IMR-90 (cell line): ENCODE results near the gene CBX8. TPM values are rescaled to one million over a fixed set of nuclear protein-coding genes. Genes with fewer than 3 reads are reported as not detected.

ENCODE experiments used
- ATAC-seq: fragments of 200-7000 bp; cut with Tn5 transposase; 2 replicates; pipeline ENCODE4 v1.9.1; 2020; ENCODE audit warnings: low read depth, mild to moderate bottlenecking, moderate library complexity
- BruUV-seq: library from RNA; stranded (reverse); fragments of 400-500 nt; replicated peaks from 2 replicates; lab custom pipeline; 2021; lab: Mats Ljungman, UMichigan
- CTCF ChIA-PET: fragments of 300-600 bp; formaldehyde crosslinking; extraction: SDS; loops from one replicate; lab custom pipeline; 2021; ENCODE audit warnings: antibody characterized with exemption; lab: Yijun Ruan, JAX
- POLR2A ChIA-PET: fragments of 300-600 bp; sonication (Branson Sonifier 250); formaldehyde crosslinking; loops from one replicate; lab custom pipeline; 2022; ENCODE audit warnings: antibody characterized with exemption; ENCODE audit not compliant: unreplicated experiment; lab: Charles Lee
- DNase-seq: peaks from one replicate; pipeline ENCODE4 v3.0.0; 2013
- H2AFZ ChIP-seq: replicated peaks from 2 replicates; pipeline ENCODE3; 2013; ENCODE audit warnings: low read length, mild to moderate bottlenecking; ENCODE audit not compliant: poor library complexity
- H2AK5ac ChIP-seq: 2 replicates; pipeline ENCODE4 v1.6.1; 2013; ENCODE audit warnings: low read depth, low read length, inconsistent platforms
- H2AK9ac ChIP-seq: replicated peaks from 2 replicates; pipeline ENCODE3; 2013; ENCODE audit warnings: mild to moderate bottlenecking, low read depth, low read length, moderate library complexity; ENCODE audit not compliant: poor library complexity
- H2BK120ac ChIP-seq: 2 replicates; pipeline ENCODE4 v1.6.1; 2013; ENCODE audit warnings: low read depth, low read length, inconsistent platforms
- H2BK15ac ChIP-seq: 3 replicates; pipeline ENCODE4 v1.6.1; 2013; ENCODE audit warnings: low read depth, low read length, inconsistent platforms
- H2BK20ac ChIP-seq: 2 replicates; pipeline ENCODE4 v1.6.1; 2013; ENCODE audit warnings: low read depth, mild to moderate bottlenecking, inconsistent platforms, low read length, moderate library complexity
- H2BK5ac ChIP-seq: 2 replicates; pipeline ENCODE4 v1.6.1; 2013; ENCODE audit warnings: mild to moderate bottlenecking, low read depth, low read length, inconsistent platforms; ENCODE audit not compliant: poor library complexity, severe bottlenecking
- H3K14ac ChIP-seq: replicated peaks from 2 replicates; pipeline ENCODE4 v1.6.1; 2013; ENCODE audit warnings: low read depth, low read length, inconsistent platforms
- H3K18ac ChIP-seq: 2 replicates; pipeline ENCODE4 v1.6.1; 2013; ENCODE audit warnings: low read depth, low read length, control low read depth
- H3K23ac ChIP-seq: 2 replicates; pipeline ENCODE4 v1.6.1; 2013; ENCODE audit warnings: low read depth, low read length, inconsistent platforms
- H3K27ac ChIP-seq: 2 replicates; pipeline ENCODE4 v1.5.1; 2013; ENCODE audit warnings: mild to moderate bottlenecking, control low read depth, low read length; ENCODE audit not compliant: insufficient read depth
- H3K27me3 ChIP-seq: 2 replicates; pipeline ENCODE4 v1.6.1; 2013; ENCODE audit warnings: low read length; ENCODE audit not compliant: control insufficient read depth, insufficient read depth
- H3K36me3 ChIP-seq: 2 replicates; pipeline ENCODE4 v1.6.1; 2013; ENCODE audit warnings: low read length, mixed read lengths; ENCODE audit not compliant: control insufficient read depth, insufficient read depth
- H3K4ac ChIP-seq: 2 replicates; pipeline ENCODE4 v1.6.1; 2013; ENCODE audit warnings: low read depth, low read length, inconsistent platforms
- H3K4me1 ChIP-seq: 2 replicates; pipeline ENCODE4 v1.6.1; 2013; ENCODE audit warnings: low read length, mixed read lengths; ENCODE audit not compliant: control insufficient read depth, insufficient read depth
- H3K4me2 ChIP-seq: 2 replicates; pipeline ENCODE4 v1.6.1; 2013; ENCODE audit warnings: low read depth, mild to moderate bottlenecking, control low read depth, low read length, moderate library complexity
- H3K4me3 ChIP-seq: 2 replicates; pipeline ENCODE4 v1.5.1; 2013; ENCODE audit warnings: low read depth, mild to moderate bottlenecking, control low read depth, low read length, moderate library complexity; ENCODE audit not compliant: insufficient read depth
- H3K56ac ChIP-seq: 2 replicates; pipeline ENCODE4 v1.6.1; 2013; ENCODE audit warnings: low read length, inconsistent platforms; ENCODE audit not compliant: insufficient read depth; ENCODE audit errors: extremely low read depth
- H3K79me1 ChIP-seq, 2 experiments: 2 replicates each; pipeline ENCODE4 v1.6.1; 2013; ENCODE audit warnings: low read length in 2 of 2, inconsistent platforms in 1 of 2, low read depth in 1 of 2
- H3K9ac ChIP-seq: 2 replicates; pipeline ENCODE4 v1.6.1; 2013; ENCODE audit warnings: low read depth, low read length, control low read depth
- H3K9me1 ChIP-seq: 2 replicates; pipeline ENCODE4 v1.6.1; 2013; ENCODE audit warnings: low read length, inconsistent platforms; ENCODE audit not compliant: insufficient read depth
- H3K9me3 ChIP-seq: 2 replicates; pipeline ENCODE4 v1.6.1; 2013; ENCODE audit warnings: low read length; ENCODE audit not compliant: control insufficient read depth, insufficient read depth
- H4K20me1 ChIP-seq: 2 replicates; pipeline ENCODE4 v1.6.1; 2013; ENCODE audit warnings: low read length, inconsistent platforms; ENCODE audit not compliant: insufficient read depth
- H4K5ac ChIP-seq: 2 replicates; pipeline ENCODE4 v1.6.1; 2013; ENCODE audit warnings: mild to moderate bottlenecking, low read depth, low read length, control low read depth
- H4K8ac ChIP-seq, 2 experiments: 2 replicates each; pipeline ENCODE4 v1.6.1; 2013; ENCODE audit warnings: low read depth in 2 of 2, low read length in 2 of 2, control low read depth in 1 of 2, inconsistent platforms in 1 of 2
- H4K91ac ChIP-seq: 2 replicates; pipeline ENCODE4 v1.6.1; 2013; ENCODE audit warnings: low read depth, low read length, inconsistent platforms; ENCODE audit not compliant: insufficient read depth
- BHLHE40 ChIP-seq: fragments of 150-350 bp; IDR thresholded peaks from 2 replicates; pipeline ENCODE4 v1.6.1; 2016; ENCODE audit warnings: mild to moderate bottlenecking, low read depth, low read length
- CHD1 ChIP-seq: IDR thresholded peaks from 2 replicates; pipeline ENCODE4 v1.6.1; 2012; ENCODE audit warnings: low read depth, low read length, improper control_type of control experiment
- FOS ChIP-seq: fragments of 150-350 bp; IDR thresholded peaks from 2 replicates; pipeline ENCODE4 v1.6.1; 2016; ENCODE audit warnings: low read depth, low read length
- MAFK ChIP-seq: IDR thresholded peaks from 2 replicates; pipeline ENCODE4 v1.6.1; 2012; ENCODE audit warnings: low read depth, low read length, improper control_type of control experiment
- POLR2A ChIP-seq: IDR thresholded peaks from 2 replicates; pipeline ENCODE4 v1.6.1; 2012; ENCODE audit warnings: mild to moderate bottlenecking, low read depth, low read length
- RAD21 ChIP-seq: IDR thresholded peaks from 2 replicates; pipeline ENCODE4 v1.6.1; 2012; ENCODE audit warnings: low read length, improper control_type of control experiment
- RCOR1 ChIP-seq: IDR thresholded peaks from 2 replicates; pipeline ENCODE4 v1.6.1; 2012; ENCODE audit warnings: mild to moderate bottlenecking, low read length, improper control_type of control experiment; ENCODE audit not compliant: insufficient replicate concordance
- RFX5 ChIP-seq: IDR thresholded peaks from 2 replicates; pipeline ENCODE4 v1.8.0; 2012; ENCODE audit warnings: low read depth, mild to moderate bottlenecking, low read length, moderate library complexity
- SMC3 ChIP-seq: fragments of 150-350 bp; IDR thresholded peaks from 2 replicates; pipeline ENCODE4 v1.6.1; 2016; ENCODE audit warnings: low read depth, mild to moderate bottlenecking, antibody characterized with exemption, low read length, moderate library complexity
- WGBS, 2 experiments: methylation state at CpG; one replicate each; pipeline versions ENCODE4 v1.1.5 to v1.1.7; 2013; ENCODE audit warnings: missing lambda C conversion rate in 2 of 2; ENCODE audit not compliant: insufficient read length in 1 of 2; ENCODE audit errors: extremely low coverage in 2 of 2; 5-methylcytosine and 5-hydroxymethylcytosine counted together
- dilution Hi-C: fragments of 300-500 bp; cut with HindIII; formaldehyde crosslinking; loops from one replicate; pipeline ENCODE4 v1.14.3; 2018; ENCODE audit warnings: low sequenced_read_pairs; ENCODE audit not compliant: unreplicated experiment
- in situ Hi-C: fragments of 300-500 bp; cut with MboI; formaldehyde crosslinking; loops from 3 replicates; pipeline ENCODE4 v1.14.3; 2019; ENCODE audit warnings: low sequenced_read_pairs, inconsistent platforms, mixed read lengths
- intact Hi-C: fragments of 100-400 bp; cut with micrococcal nuclease; formaldehyde crosslinking; loops from 2 replicates; pipeline ENCODE4 v1.10.0; 2022
- polyA plus RNA-seq, 3 experiments: library from polyadenylated mRNA; depleted of rRNA; stranded (reverse); fragments of >200 nt; gene quantifications; 2 replicates each; pipeline ENCODE4 v1.2.3, GENCODE V29; 2012; ENCODE audit warnings: low replicate concordance in 1 of 3
- total RNA-seq: library from RNA; depleted of rRNA; stranded (reverse); fragments of >200 nt; gene quantifications from 2 replicates; pipeline ENCODE4 v1.2.3, GENCODE V29; 2012
- TF ChIP-seq, protein P1 (sequence below): conservative IDR thresholded peaks from 2 replicates; pipeline ENCODE4 v1.5.1; 2012; ENCODE audit warnings: mild to moderate bottlenecking, low read depth, low read length, improper control_type of control experiment

CBX8 gene
- total and polyA plus RNA-seq, 2 of the 4 experiments (the other 2 are of a cell fraction), result 3.2 to 5.4 TPM

DNA sequence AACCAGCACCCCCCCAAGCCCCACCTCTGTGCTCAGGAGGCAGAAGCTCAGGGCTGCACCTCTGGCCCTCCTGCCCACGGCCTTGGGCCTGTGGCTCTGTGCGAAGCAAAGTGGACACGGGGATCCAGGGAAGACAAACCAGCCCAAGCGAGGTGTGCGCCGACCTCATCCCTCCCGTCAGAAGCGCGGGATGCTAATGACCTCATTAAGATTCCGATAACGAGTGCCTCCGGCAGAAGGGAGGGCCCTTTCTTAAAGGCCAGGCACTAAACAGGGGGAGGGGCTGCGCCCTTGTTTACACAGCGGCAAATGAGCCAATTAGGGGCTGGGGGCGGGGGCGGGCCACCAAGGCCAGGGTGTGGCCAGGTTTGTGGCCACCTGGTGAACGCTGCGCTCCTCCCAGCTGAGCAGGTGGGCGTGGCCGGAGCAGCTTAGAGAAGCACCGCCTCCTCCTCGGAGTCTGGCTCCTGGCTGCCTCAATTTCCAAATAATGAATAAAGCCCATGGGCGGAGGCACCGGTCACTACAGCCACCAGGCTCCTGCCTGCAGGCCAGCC lies 39.2 kb upstream of the CBX8 start:
- H2BK15ac ChIP-seq, result no peak overlapping the region
- peak overlapping the region; percentile 89 for H3K4me2 ChIP-seq
- H3K9me3 ChIP-seq, result peaks cover 2% of the 10 kb centered on the region; the same call in 1 of the 2 replicates
- peak overlapping the region; percentile 10; the same call in 1 of the 2 replicates for H2BK120ac ChIP-seq
- peaks cover 59% of the 10 kb centered on the region for H4K20me1 ChIP-seq
- H3K14ac ChIP-seq, result no peak overlapping the region
- peak overlapping the region; percentile 61; the same call in 1 of the 2 replicates for H3K4ac ChIP-seq
- peak overlapping the region; percentile 54 for H2AK5ac ChIP-seq
- peak overlapping the region in 1 of 2 experiments; percentile 24; a peak in 1 of 4 replicates for H4K8ac ChIP-seq
- H2AFZ ChIP-seq, result peak overlapping the region; percentile 21
- intact Hi-C loops, result loop anchor here (5.0 kb wide), 1 partner anchor 89 kb away; no protein-coding TSS in a partner anchor
- no peak overlapping the region for H2BK5ac ChIP-seq
- H2BK20ac ChIP-seq, result no peak overlapping the region
- BruUV-seq, result no TSS peak
- no peak overlapping the region for H3K4me3 ChIP-seq
- in situ Hi-C loops, result no loop called here
- H3K9ac ChIP-seq, result no peak overlapping the region
- 61% methylated on average over 7 of the region's 24 CpGs; no CpG with 5 or more reads in 1 of the 2 experiments for WGBS, 2 experiments
- peaks cover 11% of the 10 kb centered on the region for H3K27me3 ChIP-seq
- DNase-seq, result no peak
- H3K36me3 ChIP-seq, result peaks cover 21% of the 10 kb centered on the region; the same call in 1 of the 2 replicates
- no peak overlapping the region for H4K5ac ChIP-seq
- no peak for TF ChIP-seq RAD21
- no peak for TF ChIP-seq FOS
- TF ChIP-seq SMC3, result no peak
- no peak for TF ChIP-seq RFX5
- TF ChIP-seq BHLHE40, result no peak
- TF ChIP-seq, protein P1, sequence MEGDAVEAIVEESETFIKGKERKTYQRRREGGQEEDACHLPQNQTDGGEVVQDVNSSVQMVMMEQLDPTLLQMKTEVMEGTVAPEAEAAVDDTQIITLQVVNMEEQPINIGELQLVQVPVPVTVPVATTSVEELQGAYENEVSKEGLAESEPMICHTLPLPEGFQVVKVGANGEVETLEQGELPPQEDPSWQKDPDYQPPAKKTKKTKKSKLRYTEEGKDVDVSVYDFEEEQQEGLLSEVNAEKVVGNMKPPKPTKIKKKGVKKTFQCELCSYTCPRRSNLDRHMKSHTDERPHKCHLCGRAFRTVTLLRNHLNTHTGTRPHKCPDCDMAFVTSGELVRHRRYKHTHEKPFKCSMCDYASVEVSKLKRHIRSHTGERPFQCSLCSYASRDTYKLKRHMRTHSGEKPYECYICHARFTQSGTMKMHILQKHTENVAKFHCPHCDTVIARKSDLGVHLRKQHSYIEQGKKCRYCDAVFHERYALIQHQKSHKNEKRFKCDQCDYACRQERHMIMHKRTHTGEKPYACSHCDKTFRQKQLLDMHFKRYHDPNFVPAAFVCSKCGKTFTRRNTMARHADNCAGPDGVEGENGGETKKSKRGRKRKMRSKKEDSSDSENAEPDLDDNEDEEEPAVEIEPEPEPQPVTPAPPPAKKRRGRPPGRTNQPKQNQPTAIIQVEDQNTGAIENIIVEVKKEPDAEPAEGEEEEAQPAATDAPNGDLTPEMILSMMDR, result no peak
- TF ChIP-seq CHD1, result no peak
- no peak for TF ChIP-seq RCOR1
- no peak for TF ChIP-seq POLR2A
- TF ChIP-seq MAFK, result no peak
- H3K9me1 ChIP-seq, result peaks cover 6% of the 10 kb centered on the region; the same call in 1 of the 2 replicates
- dilution Hi-C loops, result no loop called here
- H3K79me1 ChIP-seq, result peaks cover 10 to 51% of the 10 kb centered on the region in 2 experiments
- no peak overlapping the region for H3K27ac ChIP-seq
- H4K91ac ChIP-seq, result 0 out of 2 replicates have a peak overlapping the region, but pooled peaks have one; percentile 21
- no peak overlapping the region for H3K56ac ChIP-seq
- ChIA-PET CTCF (interaction anchor here (0.6 to 1.4 kb wide), 5 partner anchors 15 to 218 kb away, joined by 3 to 5 read pairs (median 3); no protein-coding TSS in a partner anchor), POLR2A (no interaction called here)
- H2AK9ac ChIP-seq, result peak overlapping the region; percentile 87
- ATAC-seq, result no peak
- peaks cover 26% of the 10 kb centered on the region for H3K4me1 ChIP-seq
- no peak overlapping the region for H3K23ac ChIP-seq
- H3K18ac ChIP-seq, result no peak overlapping the region
